IMR-90 (cell line): ENCODE measurements around the gene WDFY1. TPM values are rescaled to one million over a fixed set of nuclear protein-coding genes. Genes with fewer than 3 reads are reported as not detected.

Experiments
- ATAC-seq: fragments of 200-7000 bp; cut with Tn5 transposase; 2 replicates; pipeline ENCODE4 v1.9.1; 2020; ENCODE audit warnings: low read depth, mild to moderate bottlenecking, moderate library complexity
- BruUV-seq: library from RNA; stranded (reverse); fragments of 400-500 nt; replicated peaks from 2 replicates; lab custom pipeline; 2021; lab: Mats Ljungman, UMichigan
- CTCF ChIA-PET: fragments of 300-600 bp; formaldehyde crosslinking; extraction: SDS; loops from one replicate; lab custom pipeline; 2021; ENCODE audit warnings: antibody characterized with exemption; lab: Yijun Ruan, JAX
- POLR2A ChIA-PET: fragments of 300-600 bp; sonication (Branson Sonifier 250); formaldehyde crosslinking; loops from one replicate; lab custom pipeline; 2022; ENCODE audit warnings: antibody characterized with exemption; ENCODE audit not compliant: unreplicated experiment; lab: Charles Lee
- DNase-seq: peaks from one replicate; pipeline ENCODE4 v3.0.0; 2013
- H2AFZ ChIP-seq: replicated peaks from 2 replicates; pipeline ENCODE3; 2013; ENCODE audit warnings: low read length, mild to moderate bottlenecking; ENCODE audit not compliant: poor library complexity
- H2AK5ac ChIP-seq: 2 replicates; pipeline ENCODE4 v1.6.1; 2013; ENCODE audit warnings: low read depth, low read length, inconsistent platforms
- H2AK9ac ChIP-seq: replicated peaks from 2 replicates; pipeline ENCODE3; 2013; ENCODE audit warnings: mild to moderate bottlenecking, low read depth, low read length, moderate library complexity; ENCODE audit not compliant: poor library complexity
- H2BK120ac ChIP-seq: 2 replicates; pipeline ENCODE4 v1.6.1; 2013; ENCODE audit warnings: low read depth, low read length, inconsistent platforms
- H2BK15ac ChIP-seq: 3 replicates; pipeline ENCODE4 v1.6.1; 2013; ENCODE audit warnings: low read depth, low read length, inconsistent platforms
- H2BK20ac ChIP-seq: 2 replicates; pipeline ENCODE4 v1.6.1; 2013; ENCODE audit warnings: low read depth, mild to moderate bottlenecking, inconsistent platforms, low read length, moderate library complexity
- H2BK5ac ChIP-seq: 2 replicates; pipeline ENCODE4 v1.6.1; 2013; ENCODE audit warnings: mild to moderate bottlenecking, low read depth, low read length, inconsistent platforms; ENCODE audit not compliant: poor library complexity, severe bottlenecking
- H3K14ac ChIP-seq: replicated peaks from 2 replicates; pipeline ENCODE4 v1.6.1; 2013; ENCODE audit warnings: low read depth, low read length, inconsistent platforms
- H3K18ac ChIP-seq: 2 replicates; pipeline ENCODE4 v1.6.1; 2013; ENCODE audit warnings: low read depth, low read length, control low read depth
- H3K23ac ChIP-seq: 2 replicates; pipeline ENCODE4 v1.6.1; 2013; ENCODE audit warnings: low read depth, low read length, inconsistent platforms
- H3K27ac ChIP-seq: 2 replicates; pipeline ENCODE4 v1.5.1; 2013; ENCODE audit warnings: mild to moderate bottlenecking, control low read depth, low read length; ENCODE audit not compliant: insufficient read depth
- H3K27me3 ChIP-seq: 2 replicates; pipeline ENCODE4 v1.6.1; 2013; ENCODE audit warnings: low read length; ENCODE audit not compliant: control insufficient read depth, insufficient read depth
- H3K36me3 ChIP-seq: 2 replicates; pipeline ENCODE4 v1.6.1; 2013; ENCODE audit warnings: low read length, mixed read lengths; ENCODE audit not compliant: control insufficient read depth, insufficient read depth
- H3K4ac ChIP-seq: 2 replicates; pipeline ENCODE4 v1.6.1; 2013; ENCODE audit warnings: low read depth, low read length, inconsistent platforms
- H3K4me1 ChIP-seq: 2 replicates; pipeline ENCODE4 v1.6.1; 2013; ENCODE audit warnings: low read length, mixed read lengths; ENCODE audit not compliant: control insufficient read depth, insufficient read depth
- H3K4me2 ChIP-seq: 2 replicates; pipeline ENCODE4 v1.6.1; 2013; ENCODE audit warnings: low read depth, mild to moderate bottlenecking, control low read depth, low read length, moderate library complexity
- H3K4me3 ChIP-seq: 2 replicates; pipeline ENCODE4 v1.5.1; 2013; ENCODE audit warnings: low read depth, mild to moderate bottlenecking, control low read depth, low read length, moderate library complexity; ENCODE audit not compliant: insufficient read depth
- H3K56ac ChIP-seq: 2 replicates; pipeline ENCODE4 v1.6.1; 2013; ENCODE audit warnings: low read length, inconsistent platforms; ENCODE audit not compliant: insufficient read depth; ENCODE audit errors: extremely low read depth
- H3K79me1 ChIP-seq, 2 experiments: 2 replicates each; pipeline ENCODE4 v1.6.1; 2013; ENCODE audit warnings: low read length in 2 of 2, inconsistent platforms in 1 of 2, low read depth in 1 of 2
- H3K9ac ChIP-seq: 2 replicates; pipeline ENCODE4 v1.6.1; 2013; ENCODE audit warnings: low read depth, low read length, control low read depth
- H3K9me1 ChIP-seq: 2 replicates; pipeline ENCODE4 v1.6.1; 2013; ENCODE audit warnings: low read length, inconsistent platforms; ENCODE audit not compliant: insufficient read depth
- H3K9me3 ChIP-seq: 2 replicates; pipeline ENCODE4 v1.6.1; 2013; ENCODE audit warnings: low read length; ENCODE audit not compliant: control insufficient read depth, insufficient read depth
- H4K20me1 ChIP-seq: 2 replicates; pipeline ENCODE4 v1.6.1; 2013; ENCODE audit warnings: low read length, inconsistent platforms; ENCODE audit not compliant: insufficient read depth
- H4K5ac ChIP-seq: 2 replicates; pipeline ENCODE4 v1.6.1; 2013; ENCODE audit warnings: mild to moderate bottlenecking, low read depth, low read length, control low read depth
- H4K8ac ChIP-seq, 2 experiments: 2 replicates each; pipeline ENCODE4 v1.6.1; 2013; ENCODE audit warnings: low read depth in 2 of 2, low read length in 2 of 2, control low read depth in 1 of 2, inconsistent platforms in 1 of 2
- H4K91ac ChIP-seq: 2 replicates; pipeline ENCODE4 v1.6.1; 2013; ENCODE audit warnings: low read depth, low read length, inconsistent platforms; ENCODE audit not compliant: insufficient read depth
- BHLHE40 ChIP-seq: fragments of 150-350 bp; IDR thresholded peaks from 2 replicates; pipeline ENCODE4 v1.6.1; 2016; ENCODE audit warnings: mild to moderate bottlenecking, low read depth, low read length
- CEBPB ChIP-seq: IDR thresholded peaks from 2 replicates; pipeline ENCODE4 v1.6.1; 2012; ENCODE audit warnings: low read depth, low read length, improper control_type of control experiment
- CTCF ChIP-seq: conservative IDR thresholded peaks from 2 replicates; pipeline ENCODE4 v1.5.1; 2012; ENCODE audit warnings: mild to moderate bottlenecking, low read depth, low read length, improper control_type of control experiment
- MAFK ChIP-seq: IDR thresholded peaks from 2 replicates; pipeline ENCODE4 v1.6.1; 2012; ENCODE audit warnings: low read depth, low read length, improper control_type of control experiment
- MAZ ChIP-seq: IDR thresholded peaks from 2 replicates; pipeline ENCODE4 v1.6.1; 2012; ENCODE audit warnings: low read depth, mild to moderate bottlenecking, low read length, improper control_type of control experiment, moderate library complexity, borderline replicate concordance
- NFE2L2 ChIP-seq: fragments of 150-350 bp; IDR thresholded peaks from 2 replicates; pipeline ENCODE4 v1.6.1; 2016; ENCODE audit warnings: low read depth, mild to moderate bottlenecking, low read length
- POLR2A ChIP-seq: IDR thresholded peaks from 2 replicates; pipeline ENCODE4 v1.6.1; 2012; ENCODE audit warnings: mild to moderate bottlenecking, low read depth, low read length
- RAD21 ChIP-seq: IDR thresholded peaks from 2 replicates; pipeline ENCODE4 v1.6.1; 2012; ENCODE audit warnings: low read length, improper control_type of control experiment
- RCOR1 ChIP-seq: IDR thresholded peaks from 2 replicates; pipeline ENCODE4 v1.6.1; 2012; ENCODE audit warnings: mild to moderate bottlenecking, low read length, improper control_type of control experiment; ENCODE audit not compliant: insufficient replicate concordance
- USF2 ChIP-seq: fragments of 150-350 bp; IDR thresholded peaks from 2 replicates; pipeline ENCODE4 v1.6.1; 2017; ENCODE audit warnings: mild to moderate bottlenecking, antibody characterized with exemption, low read length, low read depth
- WGBS, 2 experiments: methylation state at CpG; one replicate each; pipeline versions ENCODE4 v1.1.5 to v1.1.7; 2013; ENCODE audit warnings: missing lambda C conversion rate in 2 of 2; ENCODE audit not compliant: insufficient read length in 1 of 2; ENCODE audit errors: extremely low coverage in 2 of 2; 5-methylcytosine and 5-hydroxymethylcytosine counted together
- dilution Hi-C: fragments of 300-500 bp; cut with HindIII; formaldehyde crosslinking; loops from one replicate; pipeline ENCODE4 v1.14.3; 2018; ENCODE audit warnings: low sequenced_read_pairs; ENCODE audit not compliant: unreplicated experiment
- in situ Hi-C: fragments of 300-500 bp; cut with MboI; formaldehyde crosslinking; loops from 3 replicates; pipeline ENCODE4 v1.14.3; 2019; ENCODE audit warnings: low sequenced_read_pairs, inconsistent platforms, mixed read lengths
- intact Hi-C: fragments of 100-400 bp; cut with micrococcal nuclease; formaldehyde crosslinking; loops from 2 replicates; pipeline ENCODE4 v1.10.0; 2022
- polyA plus RNA-seq, 3 experiments: library from polyadenylated mRNA; depleted of rRNA; stranded (reverse); fragments of >200 nt; gene quantifications; 2 replicates each; pipeline ENCODE4 v1.2.3, GENCODE V29; 2012; ENCODE audit warnings: low replicate concordance in 1 of 3
- total RNA-seq: library from RNA; depleted of rRNA; stranded (reverse); fragments of >200 nt; gene quantifications from 2 replicates; pipeline ENCODE4 v1.2.3, GENCODE V29; 2012

Gene WDFY1
- total and polyA plus RNA-seq, 2 of the 4 experiments (the other 2 are of a cell fraction): 35.6 to 93.6 TPM

- no peak for TF ChIP-seq MAZ
- TF ChIP-seq RCOR1: no peak
- TF ChIP-seq CTCF: no peak
- TF ChIP-seq POLR2A: no peak
- TF ChIP-seq NFE2L2: no peak
- TF ChIP-seq MAFK: no peak
- TF ChIP-seq RAD21: no peak
- no peak for TF ChIP-seq USF2
- TF ChIP-seq CEBPB: no peak
- TF ChIP-seq BHLHE40: no peak
- dilution Hi-C loops (no loop called here), intact Hi-C loops (no loop called here), in situ Hi-C loops (no loop called here)
- Histone ChIP-seq H3K79me1 (peaks cover 9 to 27% of the 10 kb centered on the region in 2 experiments; a peak in 3 of 4 replicates), H4K20me1 (no peaks in the 10 kb centered on the region; the same call in 1 of the 2 replicates), H2AK9ac (no peak overlapping the region), H3K18ac (no peak overlapping the region), H3K14ac (no peak overlapping the region), H3K4ac (no peak overlapping the region), H2BK5ac (no peak overlapping the region), H3K56ac (no peak overlapping the region), H3K9me3 (no peaks in the 10 kb centered on the region), H2BK15ac (no peak overlapping the region), H3K9ac (no peak overlapping the region), H3K23ac (no peak overlapping the region), H2AFZ (no peak overlapping the region), H2BK120ac (no peak overlapping the region), H3K36me3 (peaks cover 27% of the 10 kb centered on the region), H3K4me2 (no peak overlapping the region), H3K4me3 (no peak overlapping the region), H4K91ac (no peak overlapping the region), H3K27me3 (no peaks in the 10 kb centered on the region), H4K8ac (no peak overlapping the region), H3K9me1 (peaks cover 11% of the 10 kb centered on the region; the same call in 1 of the 2 replicates), H3K27ac (no peak overlapping the region), H2AK5ac (no peak overlapping the region), H3K4me1 (peaks cover 12% of the 10 kb centered on the region), H2BK20ac (no peak overlapping the region), H4K5ac (no peak overlapping the region)
- no TSS peak for BruUV-seq
- no peak for DNase-seq
- CTCF ChIA-PET: no interaction called here
- POLR2A ChIA-PET: no interaction called here
- WGBS, 2 experiments: 100% methylated on average over 2 of the region's 3 CpGs; no CpG with 5 or more reads in 1 of the 2 experiments
- ATAC-seq: no peak
Observed at GRCh38 chr2:223889229-223889628, 55.9 kb downstream of the WDFY1 start.
